GM12892 (cell line): ENCODE results near the gene EXOC6B. TPM values are rescaled to one million over a fixed set of nuclear protein-coding genes. Genes with fewer than 3 reads are reported as not detected.
A peak's percentile ranks its signal among the peaks of the same experiment; 100 is the strongest.

Source experiments
- DNase-seq: peaks from one replicate; pipeline ENCODE4 v3.0.0; 2011; ENCODE audit not compliant: insufficient read length
- FAIRE-seq: peaks from 2 replicates; lab custom pipeline; 2011; peaks lifted over from hg19 to GRCh38; lab: Jason Lieb, UNC
- POLR2A ChIP-seq: IDR thresholded peaks from 2 replicates; pipeline ENCODE4 v1.6.1; 2011; ENCODE audit warnings: low read depth, low read length, control low read depth
- POLR2AphosphoS5 ChIP-seq: IDR thresholded peaks from 2 replicates; pipeline ENCODE4 v1.6.1; 2011; ENCODE audit warnings: low read depth, low read length, control low read depth
- TAF1 ChIP-seq: IDR thresholded peaks from 2 replicates; pipeline ENCODE4 v1.6.1; 2011; ENCODE audit warnings: low read depth, mild to moderate bottlenecking, control low read depth, low read length, borderline replicate concordance
- polyA plus RNA-seq: library from polyadenylated mRNA; unstranded; fragments of >200 nt; gene quantifications from one replicate; pipeline ENCODE4 v1.2.1, GENCODE V29; 2012; ENCODE audit warnings: missing spikeins, inconsistent platforms; ENCODE audit not compliant: missing spikeins

Gene EXOC6B
- 2.0 TPM for polyA plus RNA-seq

GRCh38 chr2:72825257-72826155 is at the start of gene EXOC6B:
EXOC6B (minus strand) TSS chr2:72826033.
- FAIRE-seq (peak; percentile 97), DNase-seq (peak; percentile 61)
- TF ChIP-seq POLR2A (peak; percentile 31; the same call in 1 of the 2 replicates), POLR2AphosphoS5 (no peak), TAF1 (no peak)

- no peak for DNase-seq
- FAIRE-seq, result no peak
- TF ChIP-seq TAF1 (no peak), POLR2A (no peak), POLR2AphosphoS5 (no peak)
Observed at GRCh38 chr2:72871880-72872279, 46.0 kb upstream of the EXOC6B start.

GRCh38 chr2:72871060-72871459 is 45.2 kb upstream of the EXOC6B start:
- TF ChIP-seq TAF1, result no peak
- TF ChIP-seq POLR2A, result no peak
- no peak for TF ChIP-seq POLR2AphosphoS5
- no peak for DNase-seq
- FAIRE-seq, result no peak

- TF ChIP-seq POLR2AphosphoS5 (no peak), POLR2A (no peak)
- no peak for FAIRE-seq
- DNase-seq, result no peak
Observed at GRCh38 chr2:72864500-72864899, 38.7 kb upstream of the EXOC6B start.

GRCh38 chr2:72863046-72863445 is 37.2 kb upstream of the EXOC6B start:
- no peak for DNase-seq
- FAIRE-seq, result no peak
- TF ChIP-seq TAF1, result no peak
- no peak for TF ChIP-seq POLR2A
- TF ChIP-seq POLR2AphosphoS5, result no peak

GRCh38 chr2:72862239-72862988 is 36.6 kb upstream of the EXOC6B start:
- no peak for TF ChIP-seq POLR2A
- TF ChIP-seq TAF1, result no peak
- no peak for TF ChIP-seq POLR2AphosphoS5
- FAIRE-seq, result peak; percentile 88
- peak; percentile 67 for DNase-seq

GRCh38 chr2:72859831-72860262 is 34.0 kb upstream of the EXOC6B start:
- DNase-seq (no peak), FAIRE-seq (peak; percentile 85)
- TF ChIP-seq POLR2AphosphoS5 (no peak), POLR2A (no peak), TAF1 (no peak)

- FAIRE-seq (no peak), DNase-seq (no peak)
- no peak for TF ChIP-seq POLR2A
- TF ChIP-seq TAF1, result no peak
- no peak for TF ChIP-seq POLR2AphosphoS5
Observed at GRCh38 chr2:72851333-72851732, 25.5 kb upstream of the EXOC6B start.

GRCh38 chr2:72849138-72849462 is 23.3 kb upstream of the EXOC6B start:
- DNase-seq, result no peak
- FAIRE-seq, result no peak
- TF ChIP-seq TAF1 (no peak), POLR2A (no peak), POLR2AphosphoS5 (no peak)

GRCh38 chr2:72848436-72849137 is 22.8 kb upstream of the EXOC6B start:
- TF ChIP-seq TAF1 (no peak), POLR2AphosphoS5 (no peak), POLR2A (no peak)
- no peak for FAIRE-seq
- no peak for DNase-seq
